DND-41 (cell line): ENCODE results near the gene LRRC10B.

Experiments
- ATAC-seq: fragments of 200-7000 bp; cut with Tn5 transposase; 3 replicates; pipeline ENCODE4 v1.9.1; 2021; ENCODE audit warnings: low read depth; ENCODE audit not compliant: insufficient read depth
- DNase-seq: peaks from one replicate; pipeline ENCODE4 v3.0.0-alpha.2; 2020
- H2AFZ ChIP-seq: 2 replicates; pipeline ENCODE4 v1.6.0; 2012; ENCODE audit warnings: low read depth, low read length
- H3K27ac ChIP-seq: 2 replicates; pipeline ENCODE4 v1.5.1; 2012; ENCODE audit warnings: low read length, inconsistent platforms
- H3K27me3 ChIP-seq: fragments of 200-600 bp; sonication (generic); 2 replicates; pipeline ENCODE4 v1.6.0; 2012; ENCODE audit warnings: low read length, mild to moderate bottlenecking, inconsistent platforms; ENCODE audit not compliant: insufficient read depth, poor library complexity
- H3K36me3 ChIP-seq: 2 replicates; pipeline ENCODE4 v1.5.1; 2012; ENCODE audit warnings: low read length, inconsistent platforms; ENCODE audit not compliant: insufficient read depth
- H3K4me1 ChIP-seq: 2 replicates; pipeline ENCODE4 v1.5.1; 2012; ENCODE audit warnings: mild to moderate bottlenecking, low read length; ENCODE audit not compliant: insufficient read depth
- H3K4me2 ChIP-seq: 2 replicates; pipeline ENCODE4 v1.6.0; 2012; ENCODE audit warnings: mild to moderate bottlenecking, moderate library complexity, low read length, inconsistent platforms; ENCODE audit not compliant: insufficient read depth
- H3K4me3 ChIP-seq, 2 experiments: fragments of 200-600 bp in 1 of 2; shearing (Covaris generic) in 1 of 2; 2 replicates each; pipeline ENCODE4 v1.5.1; 2012 to 2016; ENCODE audit warnings: inconsistent platforms in 2 of 2, low read length in 2 of 2, mild to moderate bottlenecking in 2 of 2, low read depth in 1 of 2, moderate library complexity in 1 of 2
- H3K79me2 ChIP-seq: 2 replicates; pipeline ENCODE4 v1.6.0; 2012; ENCODE audit warnings: low read length, inconsistent platforms; ENCODE audit not compliant: insufficient read depth
- H3K9ac ChIP-seq: 2 replicates; pipeline ENCODE4 v1.6.0; 2012; ENCODE audit warnings: low read depth, mild to moderate bottlenecking, inconsistent platforms, low read length, moderate library complexity
- H3K9me3 ChIP-seq: 2 replicates; pipeline ENCODE4 v1.5.1; 2012; ENCODE audit warnings: low read length, moderate library complexity, mild to moderate bottlenecking, inconsistent platforms; ENCODE audit not compliant: insufficient read depth, severe bottlenecking
- H4K20me1 ChIP-seq: 2 replicates; pipeline ENCODE4 v1.6.0; 2012; ENCODE audit warnings: low read length; ENCODE audit not compliant: insufficient read depth
- EZH2 ChIP-seq: IDR thresholded peaks from 3 replicates; pipeline ENCODE4 v1.6.1; 2012; ENCODE audit warnings: borderline replicate concordance, low read depth, mild to moderate bottlenecking, moderate library complexity, low read length, inconsistent platforms; ENCODE audit not compliant: severe bottlenecking
- TF ChIP-seq, protein P1 (sequence below): IDR thresholded peaks from 2 replicates; pipeline ENCODE4 v1.5.1; 2012; ENCODE audit warnings: borderline replicate concordance, low read length, moderate library complexity, mild to moderate bottlenecking; ENCODE audit not compliant: poor library complexity, severe bottlenecking; ENCODE audit errors: extremely low read depth

Gene LRRC10B

GRCh38 chr11:61473370-61474012 lies 35.1 kb upstream of the LRRC10B start:
- no peak for DNase-seq
- TF ChIP-seq EZH2, result no peak
- TF ChIP-seq, protein P1, sequence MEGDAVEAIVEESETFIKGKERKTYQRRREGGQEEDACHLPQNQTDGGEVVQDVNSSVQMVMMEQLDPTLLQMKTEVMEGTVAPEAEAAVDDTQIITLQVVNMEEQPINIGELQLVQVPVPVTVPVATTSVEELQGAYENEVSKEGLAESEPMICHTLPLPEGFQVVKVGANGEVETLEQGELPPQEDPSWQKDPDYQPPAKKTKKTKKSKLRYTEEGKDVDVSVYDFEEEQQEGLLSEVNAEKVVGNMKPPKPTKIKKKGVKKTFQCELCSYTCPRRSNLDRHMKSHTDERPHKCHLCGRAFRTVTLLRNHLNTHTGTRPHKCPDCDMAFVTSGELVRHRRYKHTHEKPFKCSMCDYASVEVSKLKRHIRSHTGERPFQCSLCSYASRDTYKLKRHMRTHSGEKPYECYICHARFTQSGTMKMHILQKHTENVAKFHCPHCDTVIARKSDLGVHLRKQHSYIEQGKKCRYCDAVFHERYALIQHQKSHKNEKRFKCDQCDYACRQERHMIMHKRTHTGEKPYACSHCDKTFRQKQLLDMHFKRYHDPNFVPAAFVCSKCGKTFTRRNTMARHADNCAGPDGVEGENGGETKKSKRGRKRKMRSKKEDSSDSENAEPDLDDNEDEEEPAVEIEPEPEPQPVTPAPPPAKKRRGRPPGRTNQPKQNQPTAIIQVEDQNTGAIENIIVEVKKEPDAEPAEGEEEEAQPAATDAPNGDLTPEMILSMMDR, result no peak

DNA sequence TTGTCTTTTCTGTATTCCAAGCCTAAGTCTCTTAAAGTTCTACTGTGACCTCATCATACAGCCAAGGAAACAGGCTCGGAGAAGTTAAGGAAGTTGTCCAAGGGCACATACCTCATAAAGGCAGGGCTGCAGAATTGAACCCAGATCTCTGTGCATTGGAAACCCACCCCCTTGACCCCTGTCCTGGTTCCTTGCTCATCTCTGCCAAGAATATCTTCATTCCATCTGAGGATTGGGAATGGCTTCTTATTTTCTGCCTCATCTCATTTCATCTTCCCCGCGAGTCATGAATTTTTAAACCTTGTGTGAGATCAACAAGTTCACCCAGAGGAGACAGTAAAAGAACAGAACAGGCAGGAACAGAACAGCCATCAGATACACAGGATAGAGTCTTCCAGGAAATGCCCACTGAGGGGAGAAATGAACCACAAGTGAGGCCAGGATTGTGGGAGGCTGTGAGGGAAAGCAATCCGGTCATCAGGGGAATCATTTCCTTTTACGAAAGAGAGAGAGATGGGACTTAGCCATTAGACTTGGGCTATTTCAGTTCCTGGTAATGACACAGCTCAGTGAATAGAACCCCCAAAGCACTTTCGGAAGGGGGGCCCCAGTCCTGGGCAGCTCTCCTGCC lies 34.4 kb upstream of the LRRC10B start:
- Histone ChIP-seq H3K79me2 (no peaks in the 10 kb centered on the region), H3K9ac (no peak overlapping the region), H3K4me1 (peaks cover 5% of the 10 kb centered on the region), H4K20me1 (peaks cover 15% of the 10 kb centered on the region), H3K9me3 (no peaks in the 10 kb centered on the region), H2AFZ (no peak overlapping the region), H3K27me3 (no peaks in the 10 kb centered on the region), H3K36me3 (peaks cover 17% of the 10 kb centered on the region), H3K4me3 (no peak overlapping the region), H3K27ac (no peak overlapping the region), H3K4me2 (no peak overlapping the region)
- TF ChIP-seq EZH2, result no peak
- no peak for DNase-seq
- no peak for ATAC-seq

More at GRCh38 chr11:61473370-61474012, 35.1 kb upstream of the LRRC10B start:
- no peak for ATAC-seq
- H3K9me3 ChIP-seq, result no peaks in the 10 kb centered on the region
- H4K20me1 ChIP-seq, result peaks cover 11% of the 10 kb centered on the region
- no peak overlapping the region for H3K4me3 ChIP-seq
- no peaks in the 10 kb centered on the region for H3K27me3 ChIP-seq
- no peak overlapping the region for H3K4me2 ChIP-seq
- peaks cover 5% of the 10 kb centered on the region for H3K4me1 ChIP-seq
- no peak overlapping the region for H3K9ac ChIP-seq
- H2AFZ ChIP-seq, result no peak overlapping the region
- no peak overlapping the region for H3K27ac ChIP-seq
- H3K79me2 ChIP-seq, result no peaks in the 10 kb centered on the region
- H3K36me3 ChIP-seq, result peaks cover 21% of the 10 kb centered on the region

GRCh38 chr11:61475433-61475832 lies 33.1 kb upstream of the LRRC10B start:
- TF ChIP-seq, protein P1, result no peak
- no peak for TF ChIP-seq EZH2
- Histone ChIP-seq H3K4me3 (no peak overlapping the region), H2AFZ (no peak overlapping the region), H4K20me1 (peaks cover 15% of the 10 kb centered on the region), H3K9ac (no peak overlapping the region), H3K79me2 (no peaks in the 10 kb centered on the region), H3K27ac (no peak overlapping the region), H3K4me2 (no peak overlapping the region), H3K9me3 (no peaks in the 10 kb centered on the region), H3K36me3 (peaks cover 12% of the 10 kb centered on the region), H3K4me1 (peaks cover 5% of the 10 kb centered on the region), H3K27me3 (no peaks in the 10 kb centered on the region)
- ATAC-seq (no peak), DNase-seq (no peak)

DNA sequence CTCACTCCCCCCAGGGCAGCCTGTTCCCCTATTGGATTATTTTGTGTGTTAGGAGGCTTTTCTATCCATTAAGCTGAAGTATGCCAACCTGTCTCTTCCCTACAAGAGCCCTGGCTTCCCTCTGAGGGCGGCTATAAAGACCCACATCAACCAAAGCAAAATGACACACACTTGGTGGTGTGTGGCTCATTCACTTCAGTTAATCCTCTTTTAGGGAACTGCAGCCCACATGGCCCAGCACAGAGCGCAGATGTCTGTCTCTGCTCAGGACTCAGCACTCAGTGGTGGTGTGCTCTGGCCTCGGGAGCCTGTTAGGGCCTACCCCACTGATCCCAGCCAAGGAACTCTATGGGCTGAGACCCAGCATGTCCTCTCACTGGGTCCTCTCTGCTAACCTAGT lies 32.2 kb upstream of the LRRC10B start:
- no peak overlapping the region for H3K4me2 ChIP-seq
- DNase-seq, result no peak
- no peak overlapping the region for H2AFZ ChIP-seq
- H3K4me3 ChIP-seq, result no peak overlapping the region
- no peak for TF ChIP-seq EZH2
- TF ChIP-seq, protein P1, result no peak
- H4K20me1 ChIP-seq, result peaks cover 15% of the 10 kb centered on the region
- H3K9me3 ChIP-seq, result no peaks in the 10 kb centered on the region
- no peak for ATAC-seq
- no peak overlapping the region for H3K9ac ChIP-seq
- H3K27me3 ChIP-seq, result no peaks in the 10 kb centered on the region
- peaks cover 5% of the 10 kb centered on the region for H3K4me1 ChIP-seq
- no peaks in the 10 kb centered on the region for H3K79me2 ChIP-seq
- H3K36me3 ChIP-seq, result peaks cover 5% of the 10 kb centered on the region; the same call in 1 of the 2 replicates
- H3K27ac ChIP-seq, result no peak overlapping the region
